HG03196 (cell line): ENCODE measurements around the gene EXTL1.

Experiments
- ATAC-seq: cut with Tn5 transposase; IDR thresholded peaks from one replicate; pipeline ENCODE4 v1.9.1; 2021; ENCODE audit not compliant: unreplicated experiment

EXTL1 gene

GRCh38 chr1:26069941-26070295, 48.3 kb downstream of the EXTL1 start:
- no peak for ATAC-seq

GRCh38 chr1:26070296-26070962, 48.9 kb downstream of the EXTL1 start:
- no peak for ATAC-seq

- ATAC-seq = no peak
These were observed 49.4 kb downstream of the EXTL1 start for GRCh38 chr1:26070963-26071342.

- no peak for ATAC-seq
These were observed 50.7 kb downstream of the EXTL1 start for GRCh38 chr1:26072305-26072704.

GRCh38 chr1:26075421-26076144, 54.0 kb downstream of the EXTL1 start:
- ATAC-seq = no peak

GRCh38 chr1:26077524-26077923, 55.9 kb downstream of the EXTL1 start:
- ATAC-seq = no peak

- no peak for ATAC-seq
These were observed 57.0 kb downstream of the EXTL1 start for GRCh38 chr1:26078286-26079177.

- ATAC-seq = no peak
These were observed 57.6 kb downstream of the EXTL1 start for GRCh38 chr1:26079178-26079563.

- no peak for ATAC-seq
These were observed 58.6 kb downstream of the EXTL1 start for GRCh38 chr1:26079960-26080814.

- ATAC-seq = no peak
These were observed 59.9 kb downstream of the EXTL1 start for GRCh38 chr1:26081267-26082019.

- ATAC-seq = no peak
These were observed 60.4 kb downstream of the EXTL1 start for GRCh38 chr1:26082020-26082350.

- no peak for ATAC-seq
These were observed 61.6 kb downstream of the EXTL1 start for GRCh38 chr1:26083208-26083607.

- no peak for ATAC-seq
These were observed 62.6 kb downstream of the EXTL1 start for GRCh38 chr1:26084091-26084561.

GRCh38 chr1:26084844-26085243, 63.3 kb downstream of the EXTL1 start:
- no peak for ATAC-seq
